Spleen (tissue), 7 donors: ENCODE measurements around the gene PSMG3.

Source experiments
- POLR2A ChIP-seq, 3 donors: fragments of 450-650 bp; IDR thresholded peaks; one replicate each; pipeline ENCODE4 v1.5.1; 2017; ENCODE audit warnings: antibody characterized with exemption in 3 of 3, mild to moderate bottlenecking in 1 of 3
- POLR2AphosphoS5 ChIP-seq, 3 donors: sonication (generic); formaldehyde crosslinking; IDR thresholded peaks; one replicate each; pipeline ENCODE4 v1.5.1; 2017; ENCODE audit warnings: antibody characterized with exemption in 3 of 3
- TF ChIP-seq, protein P1 (sequence below), 11 experiments: fragments of 200-600 bp in 7 of 11; fragments of 450-650 bp in 4 of 11; sonication (generic) in 4 of 11; IDR thresholded peaks in 8 of 11; conservative IDR thresholded peaks in 3 of 11; 1 replicate in 7 of 11; 2 replicates in 4 of 11; pipeline versions ENCODE4 v1.4.0 to v1.8.0; 2016 to 2021; ENCODE audit warnings: antibody characterized with exemption in 11 of 11, inconsistent platforms in 4 of 11, mild to moderate bottlenecking in 1 of 11
- donor health status: DM: no; HTN: no; CAD: no; lungs with moderate emphysema.
- donor health status: DM: no; HTN: no; CAD: no.
- donor health status: DM: no; HTN: no; CAD: no.

DNA sequence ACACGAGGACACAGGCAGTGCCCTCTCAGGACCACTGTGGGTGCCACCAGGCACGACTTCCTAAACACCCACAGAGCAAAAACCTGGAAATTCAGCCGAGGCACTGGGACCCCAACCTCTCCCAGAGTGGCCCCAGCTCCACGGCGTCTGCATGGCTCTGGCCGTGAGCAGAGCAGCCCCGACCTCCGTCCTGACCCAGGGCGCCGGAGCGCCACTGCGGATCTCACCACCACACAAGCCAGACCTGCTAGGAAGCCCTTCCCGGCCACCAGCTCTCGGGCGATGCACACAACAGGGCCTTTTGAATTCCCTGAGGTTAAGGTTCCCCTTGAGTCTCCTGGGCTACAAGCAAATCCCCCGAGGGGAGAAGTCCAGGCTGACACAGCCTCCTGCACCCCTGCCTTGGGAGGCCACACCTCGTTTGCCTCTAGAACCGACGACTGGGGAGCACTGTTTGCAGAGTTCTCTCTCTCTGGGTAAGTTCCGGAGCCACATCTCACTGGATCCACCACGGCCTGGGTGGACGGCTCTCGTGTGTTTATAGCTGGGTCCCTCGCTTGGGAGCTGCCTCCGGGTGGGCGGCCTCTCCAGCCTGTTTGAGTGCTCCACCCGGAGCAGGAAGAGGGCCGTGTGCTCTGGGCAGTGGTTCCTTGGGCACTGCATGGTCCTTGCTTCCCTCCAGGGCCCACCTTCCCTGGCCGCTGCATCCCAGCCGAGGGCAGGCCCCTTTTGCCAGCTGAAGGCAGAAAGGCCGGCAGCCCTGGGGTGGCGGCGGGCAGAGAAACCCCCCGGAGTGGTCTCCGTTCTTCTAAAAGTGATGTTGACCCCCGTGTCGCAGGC lies 15.5 kb upstream of the PSMG3 start:
- TF ChIP-seq POLR2A (IDR thresholded peaks at IDR 0.05) (no peak), POLR2AphosphoS5 (IDR thresholded peaks at IDR 0.05) (no peak)
- TF ChIP-seq, protein P1, sequence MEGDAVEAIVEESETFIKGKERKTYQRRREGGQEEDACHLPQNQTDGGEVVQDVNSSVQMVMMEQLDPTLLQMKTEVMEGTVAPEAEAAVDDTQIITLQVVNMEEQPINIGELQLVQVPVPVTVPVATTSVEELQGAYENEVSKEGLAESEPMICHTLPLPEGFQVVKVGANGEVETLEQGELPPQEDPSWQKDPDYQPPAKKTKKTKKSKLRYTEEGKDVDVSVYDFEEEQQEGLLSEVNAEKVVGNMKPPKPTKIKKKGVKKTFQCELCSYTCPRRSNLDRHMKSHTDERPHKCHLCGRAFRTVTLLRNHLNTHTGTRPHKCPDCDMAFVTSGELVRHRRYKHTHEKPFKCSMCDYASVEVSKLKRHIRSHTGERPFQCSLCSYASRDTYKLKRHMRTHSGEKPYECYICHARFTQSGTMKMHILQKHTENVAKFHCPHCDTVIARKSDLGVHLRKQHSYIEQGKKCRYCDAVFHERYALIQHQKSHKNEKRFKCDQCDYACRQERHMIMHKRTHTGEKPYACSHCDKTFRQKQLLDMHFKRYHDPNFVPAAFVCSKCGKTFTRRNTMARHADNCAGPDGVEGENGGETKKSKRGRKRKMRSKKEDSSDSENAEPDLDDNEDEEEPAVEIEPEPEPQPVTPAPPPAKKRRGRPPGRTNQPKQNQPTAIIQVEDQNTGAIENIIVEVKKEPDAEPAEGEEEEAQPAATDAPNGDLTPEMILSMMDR (IDR thresholded peaks at IDR 0.05 in 8 of 11, conservative IDR thresholded peaks at IDR 0.05 in 3 of 11) = no peak
